ENCODE measurements around the gene MORN3. TPM values are rescaled to one million over a fixed set of nuclear protein-coding genes. Genes with fewer than 3 reads are reported as not detected.

Gene MORN3
- total RNA-seq, 3 donors from 2014 or later, result 0.29 to 2.0 TPM; not detected in 1

DNA sequence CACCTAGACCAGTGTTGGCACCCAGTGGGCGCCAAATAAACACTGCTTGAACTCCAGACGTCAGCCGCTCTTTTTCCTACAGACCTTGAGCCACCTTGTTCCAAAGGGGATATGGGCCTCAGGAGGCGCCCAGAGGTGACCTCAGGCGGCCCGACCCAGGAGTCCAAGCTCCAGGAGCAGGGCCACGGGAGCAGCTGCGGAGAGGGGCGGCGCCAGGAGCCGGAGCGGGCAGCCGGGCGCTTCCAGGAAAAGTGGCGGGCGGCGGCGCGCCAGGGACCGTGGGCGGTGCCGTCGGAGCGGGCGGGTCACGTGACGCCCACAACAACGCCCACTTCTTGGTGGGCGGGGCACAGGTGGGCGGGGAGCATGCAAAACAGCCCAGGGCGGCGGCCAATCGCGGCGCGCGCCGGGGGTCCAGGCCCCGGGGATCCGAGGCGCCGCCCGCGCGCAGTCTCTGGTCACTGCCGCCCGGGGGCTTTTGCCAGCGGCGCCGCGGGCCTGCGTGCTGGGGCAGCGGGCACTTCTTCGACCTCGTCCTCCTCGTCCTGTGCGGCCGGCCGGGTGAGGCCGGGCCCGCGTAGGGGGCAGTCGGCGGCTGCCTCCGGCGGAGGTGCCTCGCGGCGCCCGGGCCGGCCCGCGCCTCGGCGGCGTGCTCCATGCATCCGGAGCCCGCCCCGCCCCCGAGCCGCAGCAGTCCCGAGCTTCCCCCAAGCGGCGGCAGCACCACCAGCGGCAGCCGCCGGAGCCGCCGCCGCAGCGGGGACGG, 43.2 kb downstream of the MORN3 start, which contains the start of gene ORAI1:
Gene ORAI1 (plus strand): TSS at position 444 of the 766 bp plus-strand sequence.
- TF ChIP-seq CTCF (IDR thresholded peaks at IDR 0.05) (peak in 1 of 3 donors; percentile 33), POLR2AphosphoS5 (IDR thresholded peaks at IDR 0.05) (peak in 1 of 3 donors; percentile 61), POLR2A (IDR thresholded peaks at IDR 0.05) (no peak)
- H3K27ac ChIP-seq, result peak within 1 kb of the TSS; percentile 79 to 96
- H3K9me3 ChIP-seq, result no peaks in the 10 kb centered on the region
- H3K4me1 ChIP-seq, result peaks cover 3% of the 10 kb centered on the region in 2 donors
- H3K4me3 ChIP-seq, result peak within 1 kb of the TSS; percentile 62 to 73 (median 67)
- peak; percentile 90 to 94 for DNase-seq (ENCODE audit: low spot score in 2 of 2)
- intact Hi-C loops (cut with DNase I; ENCODE audit: low total_unique reads), result no loop called here
- H3K27me3 ChIP-seq, result no peaks in the 10 kb centered on the region
- H3K36me3 ChIP-seq, result no peaks in the 10 kb centered on the region

- Histone ChIP-seq H3K36me3 (no peaks in the 10 kb centered on the region), H3K4me3 (no peak overlapping the region), H3K4me1 (peaks cover 0 to 3% of the 10 kb centered on the region in 2 donors), H3K27me3 (no peaks in the 10 kb centered on the region), H3K9me3 (no peaks in the 10 kb centered on the region), H3K27ac (no peak overlapping the region)
- intact Hi-C loops (cut with DNase I; ENCODE audit: low total_unique reads), result loop anchor here (1.0 kb wide), 1 partner anchor 105 kb away; no protein-coding TSS in a partner anchor
- no peak for TF ChIP-seq POLR2AphosphoS5 (IDR thresholded peaks at IDR 0.05)
- no peak for TF ChIP-seq CTCF (IDR thresholded peaks at IDR 0.05)
- no peak for TF ChIP-seq POLR2A (IDR thresholded peaks at IDR 0.05)
- DNase-seq (ENCODE audit: low spot score in 2 of 2), result no peak
Observed at GRCh38 chr12:121620333-121620891, 49.0 kb downstream of the MORN3 start.

DNA sequence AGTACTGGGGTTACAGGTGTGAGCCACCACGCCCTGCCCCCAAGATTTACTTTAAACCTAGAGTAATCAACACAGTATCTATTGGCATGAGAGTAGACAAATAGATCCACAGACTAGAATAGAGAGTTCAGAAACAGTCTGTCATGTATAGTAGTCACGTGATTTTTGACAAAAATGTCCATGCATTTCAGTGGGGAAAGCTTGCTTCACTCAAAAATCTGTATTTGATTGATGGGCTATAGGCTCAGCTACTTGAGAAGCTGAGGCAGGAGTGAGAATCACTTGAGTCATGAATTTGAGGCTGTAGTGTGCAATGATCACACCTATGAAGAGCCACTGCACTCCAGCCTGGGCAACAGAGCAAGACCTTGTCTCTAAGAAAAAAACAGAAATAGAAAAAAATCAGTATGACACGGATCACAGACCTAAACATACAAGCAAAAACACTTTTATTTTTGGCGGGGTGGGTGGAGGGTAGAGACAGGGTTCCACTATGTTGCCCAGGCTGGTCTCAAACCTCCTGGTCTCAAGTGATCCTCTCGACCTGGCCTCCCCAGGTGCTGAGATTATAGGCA, 50.7 kb downstream of the MORN3 start:
- no peak for TF ChIP-seq CTCF (IDR thresholded peaks at IDR 0.05)
- TF ChIP-seq POLR2A (IDR thresholded peaks at IDR 0.05), result no peak
- no peak for TF ChIP-seq POLR2AphosphoS5 (IDR thresholded peaks at IDR 0.05)
- intact Hi-C loops (cut with DNase I; ENCODE audit: low total_unique reads), result no loop called here
- H3K27ac ChIP-seq, result no peak overlapping the region

GRCh38 chr12:121614872-121615467, 54.5 kb downstream of the MORN3 start:
- TF ChIP-seq POLR2AphosphoS5 (IDR thresholded peaks at IDR 0.05), result no peak
- TF ChIP-seq CTCF (IDR thresholded peaks at IDR 0.05), result no peak
- no peak for TF ChIP-seq POLR2A (IDR thresholded peaks at IDR 0.05)
- H3K9me3 ChIP-seq, result no peaks in the 10 kb centered on the region
- no peaks in the 10 kb centered on the region for H3K27me3 ChIP-seq
- H3K4me3 ChIP-seq, result no peak overlapping the region
- no peaks in the 10 kb centered on the region for H3K36me3 ChIP-seq
- no peak for DNase-seq (ENCODE audit: low spot score in 2 of 2)
- H3K27ac ChIP-seq, result no peak overlapping the region
- intact Hi-C loops (cut with DNase I; ENCODE audit: low total_unique reads), result no loop called here
- no peaks in the 10 kb centered on the region for H3K4me1 ChIP-seq

More for the DNA sequence above, 50.7 kb downstream of the MORN3 start:
- no peak for DNase-seq (ENCODE audit: low spot score in 2 of 2)
- H3K4me1 ChIP-seq, result no peaks in the 10 kb centered on the region
- H3K9me3 ChIP-seq, result no peaks in the 10 kb centered on the region
- no peaks in the 10 kb centered on the region for H3K27me3 ChIP-seq
- no peaks in the 10 kb centered on the region for H3K36me3 ChIP-seq
- H3K4me3 ChIP-seq, result no peak overlapping the region
